ENCODE data around the gene CHST2.

Gene CHST2

GRCh38 chr3:143099690-143100089, 19.9 kb upstream of the CHST2 start:
- no peak for DNase-seq

- no peak for DNase-seq
These were observed 19.1 kb upstream of the CHST2 start for GRCh38 chr3:143100451-143100850.

DNA sequence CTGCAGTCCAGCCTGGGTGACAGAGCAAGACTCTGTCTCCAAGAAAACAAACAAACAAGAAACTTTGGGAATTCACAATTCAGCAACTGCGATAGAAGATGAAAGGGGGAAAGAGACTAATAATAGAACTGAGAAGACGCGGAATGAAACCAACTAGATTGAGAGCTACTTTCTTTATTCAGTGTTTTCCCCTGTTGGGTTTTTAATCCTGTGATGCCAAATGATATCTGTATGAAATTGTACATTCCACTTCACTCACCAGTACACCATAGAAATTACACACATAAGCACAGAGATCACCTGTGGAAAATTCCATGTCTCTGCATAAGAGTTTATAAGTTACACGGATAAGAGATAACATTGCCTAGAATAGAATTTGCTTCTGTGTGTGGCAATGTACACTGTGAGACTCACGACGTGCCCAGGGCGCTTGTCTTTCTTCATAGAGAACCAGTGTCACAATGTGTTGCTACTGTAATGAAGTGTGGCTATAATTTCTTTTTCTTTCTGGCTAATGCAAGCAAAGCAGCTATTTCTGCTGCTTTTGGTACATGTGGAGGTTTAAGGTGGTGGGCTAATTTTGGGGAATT, 17.7 kb upstream of the CHST2 start:
- DNase-seq, result no peak

GRCh38 chr3:143103652-143104051, 15.9 kb upstream of the CHST2 start:
- no peak for DNase-seq

DNA sequence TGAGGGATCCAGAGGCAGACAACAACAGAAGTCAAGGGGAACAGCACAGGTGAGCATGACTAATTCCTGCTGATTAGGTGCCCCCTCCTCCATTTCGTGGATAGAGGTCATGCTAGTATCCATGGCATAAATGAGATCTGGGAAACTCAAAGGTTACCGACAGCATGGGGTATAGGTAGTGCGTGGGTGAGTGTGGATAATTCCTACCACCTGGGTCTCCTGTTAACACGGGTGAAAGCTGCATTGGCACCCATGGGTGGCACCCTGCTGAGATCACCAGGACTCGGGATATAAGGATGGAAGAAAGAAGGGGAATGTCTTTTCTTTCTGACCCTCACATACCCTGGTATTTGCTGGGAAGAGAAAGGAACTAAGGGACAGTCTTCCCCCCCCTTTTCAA, 14.4 kb upstream of the CHST2 start:
- no peak for DNase-seq

DNA sequence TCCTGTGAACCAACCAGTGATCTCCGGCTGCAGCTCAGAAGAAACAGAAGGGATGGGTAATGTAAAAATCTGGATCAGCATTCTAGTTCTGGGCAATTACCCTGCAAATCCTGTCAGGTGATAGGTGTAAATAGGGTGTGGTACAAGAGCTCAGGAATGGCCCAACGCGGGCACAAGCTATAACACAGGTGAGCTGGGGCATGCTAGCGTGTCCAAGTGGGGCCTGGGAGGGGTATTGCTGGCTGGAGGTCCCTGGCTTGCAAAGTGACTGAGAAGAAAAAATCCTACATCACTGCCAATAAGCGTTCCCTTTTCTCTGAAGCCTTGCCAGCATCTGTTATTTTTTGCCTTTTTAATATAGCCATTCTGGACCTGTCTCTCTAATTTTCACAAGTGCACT, 9.7 kb upstream of the CHST2 start:
- DNase-seq, result no peak

GRCh38 chr3:143110371-143110770, 9.2 kb upstream of the CHST2 start:
- no peak for DNase-seq

GRCh38 chr3:143118630-143119008, 952 bp upstream of the CHST2 start:
- DNase-seq, result no peak

GRCh38 chr3:143119974-143120715, 574 bp downstream of the CHST2 start:
- peak in 1 of 2 experiments; percentile 33 for DNase-seq

DNA sequence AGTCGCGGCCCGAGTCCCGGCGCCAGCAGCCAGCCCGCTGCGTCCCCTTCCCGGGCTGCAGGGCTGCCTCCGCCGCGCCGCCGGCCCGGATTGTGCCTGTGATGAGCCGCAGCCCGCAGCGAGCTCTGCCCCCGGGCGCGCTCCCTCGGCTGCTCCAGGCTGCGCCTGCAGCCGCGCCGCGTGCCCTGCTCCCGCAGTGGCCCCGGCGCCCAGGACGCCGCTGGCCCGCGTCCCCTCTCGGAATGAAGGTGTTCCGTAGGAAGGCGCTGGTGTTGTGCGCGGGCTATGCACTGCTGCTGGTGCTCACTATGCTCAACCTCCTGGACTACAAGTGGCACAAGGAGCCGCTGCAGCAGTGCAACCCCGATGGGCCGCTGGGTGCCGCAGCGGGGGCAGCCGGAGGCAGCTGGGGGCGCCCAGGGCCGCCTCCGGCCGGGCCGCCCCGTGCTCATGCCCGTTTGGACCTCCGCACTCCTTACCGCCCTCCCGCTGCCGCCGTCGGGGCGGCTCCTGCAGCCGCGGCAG, 1.2 kb downstream of the CHST2 start:
- DNase-seq, result no peak

DNA sequence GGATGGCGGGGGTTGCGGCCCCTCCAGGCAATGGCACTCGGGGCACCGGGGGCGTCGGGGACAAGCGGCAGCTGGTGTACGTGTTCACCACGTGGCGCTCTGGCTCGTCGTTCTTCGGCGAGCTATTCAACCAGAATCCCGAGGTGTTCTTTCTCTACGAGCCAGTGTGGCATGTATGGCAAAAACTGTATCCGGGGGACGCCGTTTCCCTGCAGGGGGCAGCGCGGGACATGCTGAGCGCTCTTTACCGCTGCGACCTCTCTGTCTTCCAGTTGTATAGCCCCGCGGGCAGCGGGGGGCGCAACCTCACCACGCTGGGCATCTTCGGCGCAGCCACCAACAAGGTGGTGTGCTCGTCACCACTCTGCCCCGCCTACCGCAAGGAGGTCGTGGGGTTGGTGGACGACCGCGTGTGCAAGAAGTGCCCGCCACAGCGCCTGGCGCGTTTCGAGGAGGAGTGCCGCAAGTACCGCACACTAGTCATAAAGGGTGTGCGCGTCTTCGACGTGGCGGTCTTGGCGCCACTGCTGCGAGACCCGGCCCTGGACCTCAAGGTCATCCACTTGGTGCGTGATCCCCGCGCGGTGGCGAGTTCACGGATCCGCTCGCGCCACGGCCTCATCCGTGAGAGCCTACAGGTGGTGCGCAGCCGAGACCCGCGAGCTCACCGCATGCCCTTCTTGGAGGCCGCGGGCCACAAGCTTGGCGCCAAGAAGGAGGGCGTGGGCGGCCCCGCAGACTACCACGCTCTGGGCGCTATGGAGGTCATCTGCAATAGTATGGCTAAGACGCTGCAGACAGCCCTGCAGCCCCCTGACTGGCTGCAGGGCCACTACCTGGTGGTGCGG, 1.9 kb downstream of the CHST2 start:
- DNase-seq, result no peak

GRCh38 chr3:143122089-143122430, 2.5 kb downstream of the CHST2 start:
- no peak for DNase-seq

DNA sequence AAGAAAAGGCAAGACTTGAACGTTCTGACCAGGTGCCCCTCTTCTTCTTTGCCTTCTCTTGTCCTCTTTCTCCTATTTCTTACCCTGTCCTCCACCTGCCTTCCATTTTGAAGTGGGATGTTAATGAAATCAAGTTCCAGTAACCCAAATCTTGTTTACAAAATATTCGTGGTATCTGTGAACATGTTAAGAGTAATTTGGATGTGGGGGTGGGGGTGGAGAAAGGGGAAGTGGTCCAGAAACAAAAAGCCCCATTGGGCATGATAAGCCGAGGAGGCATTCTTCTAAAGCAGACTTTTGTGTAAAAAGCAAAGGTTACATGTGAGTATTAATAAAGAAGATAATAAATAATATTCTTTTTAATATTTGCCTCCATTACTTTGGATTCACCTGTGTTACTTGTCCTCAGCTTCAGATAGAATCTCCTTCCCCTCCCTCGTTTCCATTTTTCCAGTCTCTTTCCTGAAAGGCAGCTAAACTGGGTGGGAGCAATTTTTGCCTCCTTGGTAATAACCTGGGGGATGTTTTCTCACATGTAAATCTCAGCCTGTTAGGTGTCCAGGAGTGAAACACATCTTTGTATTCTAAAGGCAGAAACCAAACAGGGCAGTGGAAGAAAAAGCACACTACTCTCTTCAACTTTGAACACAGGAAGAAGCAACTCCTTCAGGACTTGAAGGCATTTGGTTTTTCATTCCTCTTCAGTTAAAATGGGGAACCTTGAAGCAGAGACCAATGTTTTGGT, 3.2 kb downstream of the CHST2 start:
- no peak for DNase-seq

- DNase-seq, result no peak
These were observed 3.9 kb downstream of the CHST2 start for GRCh38 chr3:143123353-143123984.

DNA sequence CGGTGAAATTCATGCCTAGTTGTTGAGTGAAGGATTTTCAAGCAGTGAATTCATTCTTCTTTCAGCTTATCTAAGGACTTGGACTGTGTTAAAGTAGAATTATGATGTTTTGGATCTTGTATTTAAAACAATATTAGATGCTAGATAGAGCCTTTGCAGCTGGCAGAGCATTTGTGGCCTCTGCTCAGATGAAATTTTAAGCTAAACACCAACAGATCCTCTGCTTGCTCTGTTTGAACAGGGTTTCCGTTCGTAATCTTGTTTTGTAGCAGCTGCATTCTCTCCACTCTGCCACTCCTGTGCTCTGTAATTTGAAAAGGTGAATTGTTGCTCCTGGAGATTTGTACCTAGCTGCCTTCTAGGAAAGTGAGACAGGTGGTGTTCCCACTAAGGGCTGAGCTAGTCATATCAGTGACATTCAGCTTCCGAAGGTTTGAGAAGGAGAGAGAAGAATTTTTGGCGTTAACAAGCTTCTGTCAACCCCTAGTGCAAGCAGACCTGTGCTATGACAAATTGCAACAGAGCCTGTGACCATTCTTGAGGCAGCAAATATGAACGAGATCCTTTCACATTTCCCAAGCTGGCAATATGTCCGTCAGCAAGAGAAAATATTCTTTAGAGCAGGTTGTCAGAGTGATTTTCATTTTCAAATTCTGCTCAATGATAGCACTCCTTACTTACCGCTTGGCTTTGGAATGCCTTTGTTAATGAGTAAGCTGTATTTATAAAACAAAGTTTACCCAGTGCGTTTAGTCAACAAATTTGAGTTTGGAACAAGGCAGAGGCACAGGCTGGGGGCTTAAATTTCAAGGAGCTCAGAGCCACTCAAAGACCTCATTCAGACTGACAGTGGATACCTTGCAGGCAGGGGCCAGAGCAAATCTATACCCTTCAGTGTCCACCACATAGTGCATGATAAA, 5.3 kb downstream of the CHST2 start:
- no peak for DNase-seq

DNA sequence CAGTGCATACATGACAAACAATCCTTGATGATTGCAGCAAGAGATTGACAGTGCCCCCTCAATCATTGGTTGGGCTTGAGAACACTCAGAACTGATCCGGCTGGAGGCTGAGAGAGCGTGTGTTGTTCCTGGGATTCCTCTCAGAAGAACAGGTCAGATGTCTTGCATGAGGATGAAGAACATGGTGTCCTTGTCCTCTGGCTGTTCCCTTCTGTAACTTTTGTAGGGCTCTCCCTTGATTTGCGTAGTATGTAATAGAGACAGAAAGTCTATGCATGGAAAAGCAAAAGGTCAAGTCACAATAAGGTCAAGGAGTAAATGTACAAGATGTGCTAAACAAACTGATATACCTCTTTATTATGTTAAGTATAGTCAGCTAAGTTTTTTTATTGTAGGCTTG, 8.2 kb downstream of the CHST2 start:
- DNase-seq, result no peak

GRCh38 chr3:143128227-143128955, 8.8 kb downstream of the CHST2 start:
- no peak for DNase-seq

- DNase-seq, result no peak
These were observed 12.8 kb downstream of the CHST2 start for GRCh38 chr3:143132246-143132980.

DNA sequence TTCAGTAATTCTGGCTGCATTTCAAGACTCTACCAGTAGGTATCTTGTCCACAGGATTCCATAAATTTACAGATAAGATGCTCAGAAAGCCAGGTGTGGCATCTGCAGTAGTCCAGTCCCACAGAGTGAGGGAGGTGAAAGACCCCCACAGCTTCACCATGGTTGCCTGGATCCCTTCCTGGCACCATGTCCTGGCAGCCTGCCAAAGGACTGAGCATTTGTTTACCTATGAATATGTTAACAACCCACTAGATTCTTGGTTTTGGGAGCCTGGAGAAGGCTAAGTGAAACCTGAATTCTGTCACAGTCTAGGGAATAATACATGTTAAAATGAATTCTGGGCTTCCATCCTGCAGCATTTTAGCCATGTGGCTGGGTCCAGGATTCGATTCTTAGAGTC, 14.9 kb downstream of the CHST2 start:
- no peak for DNase-seq

GRCh38 chr3:143135150-143135549, 15.6 kb downstream of the CHST2 start:
- DNase-seq, result peak; percentile 67 to 88
